Measurements from ENCODE around the gene MYO5B. TPM values are rescaled to one million over a fixed set of nuclear protein-coding genes. Genes with fewer than 3 reads are reported as not detected.

MYO5B gene
- total RNA-seq, 4 donors from 2014 or later, result 2.0 to 13.9 (median 5.3) TPM

- Histone ChIP-seq H3K4me3 (no peak overlapping the region), H3K4me1 (peaks cover 7 to 21% (median 19%) of the 10 kb centered on the region in 4 donors), H3K27ac (replicated peaks in 1 of 4) (no peak overlapping the region), H3K36me3 (no peaks in the 10 kb centered on the region), H3K9me3 (no peaks in the 10 kb centered on the region), H3K27me3 (peaks cover 0 to 72% (median 0%) of the 10 kb centered on the region in 4 donors)
- intact Hi-C loops (cut with DNase I), result no loop called here
- DNase-seq (ENCODE audit: extremely low spot score), result no peak
- WGBS, result 85% methylated on average over 8 of the region's 8 CpGs
- TF ChIP-seq EP300 (IDR thresholded peaks at IDR 0.05) (no peak), POLR2A (IDR thresholded peaks at IDR 0.05; ENCODE audit: low read depth) (no peak), POLR2AphosphoS5 (IDR thresholded peaks at IDR 0.05) (no peak), CTCF (IDR thresholded peaks at IDR 0.05) (no peak)
Measured at GRCh38 chr18:49847524-49847923, 347.4 kb downstream of the MYO5B start.

- Histone ChIP-seq H3K36me3 (no peaks in the 10 kb centered on the region), H3K4me1 (peaks cover 7 to 21% (median 19%) of the 10 kb centered on the region in 4 donors), H3K4me3 (no peak overlapping the region), H3K27me3 (peaks cover 0 to 66% (median 0%) of the 10 kb centered on the region in 4 donors), H3K27ac (replicated peaks in 1 of 4) (no peak overlapping the region), H3K9me3 (no peaks in the 10 kb centered on the region)
- no peak for DNase-seq (ENCODE audit: extremely low spot score)
- TF ChIP-seq POLR2A (IDR thresholded peaks at IDR 0.05; ENCODE audit: low read depth) (no peak), POLR2AphosphoS5 (IDR thresholded peaks at IDR 0.05) (no peak), CTCF (IDR thresholded peaks at IDR 0.05) (no peak), EP300 (IDR thresholded peaks at IDR 0.05) (no peak)
- intact Hi-C loops (cut with DNase I), result no loop called here
- 66% methylated on average over 9 of the region's 10 CpGs for WGBS
Measured at GRCh38 chr18:49846718-49847470, 348.1 kb downstream of the MYO5B start.

GRCh38 chr18:49846361-49846662, 348.6 kb downstream of the MYO5B start:
- 67% methylated on average over 5 of the region's 5 CpGs for WGBS
- H3K9me3 ChIP-seq, result no peaks in the 10 kb centered on the region
- H3K36me3 ChIP-seq, result no peaks in the 10 kb centered on the region
- no peak for TF ChIP-seq CTCF (IDR thresholded peaks at IDR 0.05)
- no peak for TF ChIP-seq EP300 (IDR thresholded peaks at IDR 0.05)
- TF ChIP-seq POLR2A (IDR thresholded peaks at IDR 0.05; ENCODE audit: low read depth), result no peak
- TF ChIP-seq POLR2AphosphoS5 (IDR thresholded peaks at IDR 0.05), result no peak
- H3K4me3 ChIP-seq, result no peak overlapping the region
- DNase-seq (ENCODE audit: extremely low spot score), result no peak
- H3K27me3 ChIP-seq, result peaks cover 0 to 61% (median 0%) of the 10 kb centered on the region in 4 donors
- no peak overlapping the region for H3K27ac ChIP-seq (replicated peaks in 1 of 4)
- peaks cover 7 to 21% (median 19%) of the 10 kb centered on the region in 4 donors for H3K4me1 ChIP-seq
- intact Hi-C loops (cut with DNase I), result no loop called here

GRCh38 chr18:49845629-49846360, 349.2 kb downstream of the MYO5B start:
- TF ChIP-seq POLR2AphosphoS5 (IDR thresholded peaks at IDR 0.05) (no peak), CTCF (IDR thresholded peaks at IDR 0.05) (no peak), POLR2A (IDR thresholded peaks at IDR 0.05; ENCODE audit: low read depth) (no peak), EP300 (IDR thresholded peaks at IDR 0.05) (no peak)
- Histone ChIP-seq H3K27ac (replicated peaks in 1 of 4) (no peak overlapping the region), H3K9me3 (no peaks in the 10 kb centered on the region), H3K4me1 (peaks cover 7 to 21% (median 19%) of the 10 kb centered on the region in 4 donors), H3K4me3 (no peak overlapping the region), H3K36me3 (no peaks in the 10 kb centered on the region), H3K27me3 (peaks cover 0 to 55% (median 0%) of the 10 kb centered on the region in 4 donors)
- WGBS, result 84% methylated on average over 6 of the region's 6 CpGs
- peak; percentile 77 for DNase-seq (ENCODE audit: extremely low spot score)
- intact Hi-C loops (cut with DNase I), result no loop called here

Data from esophagus muscularis mucosa (tissue), 4 donors.